ENCODE results near the gene JTB.

GRCh38 chr1:153973525-153973924 lies 3.9 kb downstream of the JTB start:
- no peak for TF ChIP-seq NRF1 (IDR thresholded peaks at IDR 0.05; ENCODE audit: low read depth, low read length)
- TF ChIP-seq CHD2 (IDR thresholded peaks at IDR 0.05; ENCODE audit: low read length, partially characterized antibody), result no peak
